Activated naive CD4-positive, alpha-beta T cell treated with anti-CD3 and anti-CD28 coated beads, Interleukin-2, amount 50 U/mL, for 24 hours (primary cell): Measurements from ENCODE around the gene CEP76.
A peak's percentile ranks its signal among the peaks of the same experiment; 100 is the strongest.

ENCODE experiments used
- H3K27ac Mint-ChIP-seq: one replicate; pipeline ENCODE4 v1.8.0; 2021; ENCODE audit warnings: mild to moderate bottlenecking, mixed read lengths
- H3K27me3 Mint-ChIP-seq: one replicate; pipeline ENCODE4 v1.8.0; 2021; ENCODE audit warnings: mixed read lengths
- H3K36me3 Mint-ChIP-seq: one replicate; pipeline ENCODE4 v1.8.0; 2021; ENCODE audit warnings: mixed read lengths
- H3K4me1 Mint-ChIP-seq: one replicate; pipeline ENCODE4 v1.8.0; 2021; ENCODE audit warnings: mixed read lengths
- H3K4me3 Mint-ChIP-seq: one replicate; pipeline ENCODE4 v1.8.0; 2021; ENCODE audit warnings: mild to moderate bottlenecking, mixed read lengths
- H3K9me3 Mint-ChIP-seq: one replicate; pipeline ENCODE4 v1.8.0; 2021; ENCODE audit warnings: mixed read lengths

The CEP76 gene

GRCh38 chr18:12726774-12727550 lies 24.4 kb upstream of the CEP76 start:
- H3K9me3 Mint-ChIP-seq: no peaks in the 10 kb centered on the region
- H3K27me3 Mint-ChIP-seq: no peaks in the 10 kb centered on the region
- peaks cover 2% of the 10 kb centered on the region for H3K4me1 Mint-ChIP-seq
- peak overlapping the region; percentile 5 for H3K27ac Mint-ChIP-seq
- H3K4me3 Mint-ChIP-seq: no peak overlapping the region
- H3K36me3 Mint-ChIP-seq: peaks cover 7% of the 10 kb centered on the region

DNA sequence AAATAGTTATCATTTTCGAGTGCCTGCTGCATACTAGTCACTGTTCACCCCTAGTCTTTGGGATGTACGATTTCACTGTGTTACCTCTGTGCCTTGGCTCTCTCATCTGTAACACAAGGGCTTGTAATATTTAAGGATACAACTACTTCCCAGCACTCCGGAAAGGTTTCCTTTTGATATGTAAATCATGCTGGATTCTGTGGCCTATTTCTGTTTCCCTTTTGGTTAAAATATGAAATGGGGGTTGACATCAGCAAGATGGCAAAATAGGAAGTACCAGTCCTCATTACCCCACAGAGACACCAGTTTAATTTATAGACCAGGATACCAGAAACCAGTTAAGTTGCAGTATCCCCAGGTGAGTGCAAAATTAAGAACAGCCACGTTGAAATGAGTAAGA lies 23.8 kb upstream of the CEP76 start:
- H3K4me3 Mint-ChIP-seq: no peak overlapping the region

DNA sequence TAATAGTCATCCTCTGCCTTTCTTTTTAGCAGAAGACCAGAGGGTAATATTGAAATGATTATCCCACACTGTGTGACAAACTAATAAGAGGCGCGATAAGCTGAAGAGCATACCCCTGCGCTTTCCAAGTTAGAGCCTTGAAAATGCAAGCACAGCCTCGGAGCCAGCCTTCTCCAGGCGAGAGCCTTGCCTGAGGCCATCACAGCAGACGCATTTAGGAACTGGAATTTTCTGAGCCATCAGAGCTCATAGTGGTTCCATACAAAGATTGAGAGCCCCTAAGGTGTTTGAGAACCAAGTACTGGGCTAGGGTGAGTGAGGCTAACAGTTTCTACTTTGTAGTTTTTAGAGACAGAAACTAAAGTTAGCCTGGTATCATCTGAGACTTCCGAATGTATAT lies 20.2 kb upstream of the CEP76 start:
- Mint-ChIP-seq H3K36me3 (peaks cover 18% of the 10 kb centered on the region), H3K27me3 (no peaks in the 10 kb centered on the region), H3K9me3 (no peaks in the 10 kb centered on the region), H3K27ac (no peak overlapping the region), H3K4me1 (peaks cover 16% of the 10 kb centered on the region), H3K4me3 (no peak overlapping the region)

More for the DNA sequence above, 23.8 kb upstream of the CEP76 start:
- Mint-ChIP-seq H3K4me1 (peaks cover 9% of the 10 kb centered on the region), H3K9me3 (no peaks in the 10 kb centered on the region), H3K27me3 (no peaks in the 10 kb centered on the region), H3K36me3 (peaks cover 10% of the 10 kb centered on the region), H3K27ac (no peak overlapping the region)

GRCh38 chr18:12721495-12722275 lies 19.2 kb upstream of the CEP76 start:
- Mint-ChIP-seq H3K27me3 (no peaks in the 10 kb centered on the region), H3K9me3 (no peaks in the 10 kb centered on the region), H3K4me1 (peaks cover 16% of the 10 kb centered on the region), H3K36me3 (peaks cover 14% of the 10 kb centered on the region), H3K4me3 (no peak overlapping the region), H3K27ac (peak overlapping the region; percentile 79)

GRCh38 chr18:12711446-12711845 lies 8.9 kb upstream of the CEP76 start:
- H3K9me3 Mint-ChIP-seq: no peaks in the 10 kb centered on the region
- H3K27ac Mint-ChIP-seq: peak overlapping the region; percentile 23
- H3K4me3 Mint-ChIP-seq: no peak overlapping the region
- H3K27me3 Mint-ChIP-seq: no peaks in the 10 kb centered on the region
- H3K36me3 Mint-ChIP-seq: peaks cover 12% of the 10 kb centered on the region
- peaks cover 13% of the 10 kb centered on the region for H3K4me1 Mint-ChIP-seq

- Mint-ChIP-seq H3K4me1 (peaks cover 49% of the 10 kb centered on the region), H3K9me3 (no peaks in the 10 kb centered on the region), H3K36me3 (peaks cover 7% of the 10 kb centered on the region), H3K27ac (peak overlapping the region; percentile 99), H3K27me3 (no peaks in the 10 kb centered on the region), H3K4me3 (peak overlapping the region; percentile 99)
These were observed 1.1 kb upstream of the CEP76 start for GRCh38 chr18:12703664-12704063.

DNA sequence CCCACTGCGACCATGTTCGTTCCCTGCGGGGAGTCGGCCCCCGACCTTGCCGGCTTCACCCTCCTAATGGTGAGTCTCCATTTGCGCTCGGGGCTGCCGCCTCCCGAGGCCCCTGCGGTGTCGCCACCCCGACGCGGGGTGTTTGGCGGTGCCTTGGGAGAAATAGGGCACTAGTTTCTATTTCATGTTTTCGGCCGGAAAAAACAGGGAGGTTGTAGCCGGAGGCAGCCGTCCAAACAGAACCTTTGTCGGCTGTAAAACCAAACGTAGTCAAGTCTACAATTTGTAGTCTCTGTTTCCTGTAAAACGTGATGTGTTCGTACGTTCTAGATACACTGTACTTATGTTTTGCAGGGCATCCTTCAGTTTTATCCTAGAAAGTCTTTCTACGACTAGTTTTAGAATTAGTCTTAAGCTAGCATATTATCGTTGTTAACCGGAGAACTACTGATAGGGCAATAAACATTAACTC lies 609 bp upstream of the CEP76 start:
- no peaks in the 10 kb centered on the region for H3K9me3 Mint-ChIP-seq
- peaks cover 52% of the 10 kb centered on the region for H3K4me1 Mint-ChIP-seq
- H3K27me3 Mint-ChIP-seq: no peaks in the 10 kb centered on the region
- peak overlapping the region; percentile 99 for H3K4me3 Mint-ChIP-seq
- H3K36me3 Mint-ChIP-seq: peaks cover 7% of the 10 kb centered on the region
- peak overlapping the region; percentile 99 for H3K27ac Mint-ChIP-seq

- peaks cover 7% of the 10 kb centered on the region for H3K36me3 Mint-ChIP-seq
- peaks cover 48% of the 10 kb centered on the region for H3K4me1 Mint-ChIP-seq
- peak overlapping the region; percentile 99 for H3K27ac Mint-ChIP-seq
- no peaks in the 10 kb centered on the region for H3K9me3 Mint-ChIP-seq
- no peaks in the 10 kb centered on the region for H3K27me3 Mint-ChIP-seq
- H3K4me3 Mint-ChIP-seq: peak overlapping the region; percentile 99
These were observed 1.4 kb downstream of the CEP76 start for GRCh38 chr18:12701161-12701560.

GRCh38 chr18:12699747-12700146 lies 2.8 kb downstream of the CEP76 start:
- peaks cover 8% of the 10 kb centered on the region for H3K36me3 Mint-ChIP-seq
- no peaks in the 10 kb centered on the region for H3K9me3 Mint-ChIP-seq
- no peak overlapping the region for H3K27ac Mint-ChIP-seq
- H3K4me1 Mint-ChIP-seq: peaks cover 37% of the 10 kb centered on the region
- no peak overlapping the region for H3K4me3 Mint-ChIP-seq
- no peaks in the 10 kb centered on the region for H3K27me3 Mint-ChIP-seq

DNA sequence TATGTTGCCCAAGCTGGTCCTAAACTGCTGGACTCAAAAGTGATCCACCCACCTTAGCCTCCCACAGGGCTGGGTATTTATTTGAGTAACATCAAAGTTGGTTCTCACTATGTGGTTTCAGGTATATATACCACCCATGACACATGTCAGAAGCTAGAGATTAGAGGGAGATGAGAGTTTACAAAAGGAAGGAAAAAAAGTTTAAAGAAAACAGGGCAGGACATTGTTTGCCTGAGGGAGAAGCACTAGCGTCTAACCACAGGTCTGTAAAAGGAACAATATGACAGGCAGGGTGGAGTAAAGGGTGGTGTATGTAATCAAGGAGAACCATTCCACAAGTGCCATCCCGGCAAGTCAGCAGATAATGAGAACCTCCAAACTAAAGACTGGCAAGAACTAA lies 8.5 kb downstream of the CEP76 start:
- Mint-ChIP-seq H3K27ac (no peak overlapping the region), H3K36me3 (peaks cover 7% of the 10 kb centered on the region)

DNA sequence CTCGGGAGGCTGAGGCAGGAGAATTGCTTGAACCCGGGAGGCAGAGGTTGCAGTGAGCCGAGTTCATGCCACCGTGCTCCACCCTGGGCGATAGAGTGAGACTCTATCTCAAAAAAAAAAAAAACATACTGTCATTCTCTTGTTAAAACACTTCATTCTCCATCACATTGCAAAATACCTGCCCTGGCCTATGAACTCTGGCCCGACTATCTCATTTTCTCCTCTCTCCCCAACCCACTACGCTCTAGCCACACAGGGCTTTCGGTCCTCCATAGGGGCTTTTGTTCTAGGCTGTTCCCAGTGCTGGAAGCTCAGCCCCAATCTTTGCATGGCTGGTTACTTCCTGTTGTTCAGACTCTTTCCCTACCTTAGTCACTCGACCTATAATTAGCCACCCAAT lies 10.3 kb downstream of the CEP76 start:
- Mint-ChIP-seq H3K27ac (no peak overlapping the region), H3K9me3 (no peaks in the 10 kb centered on the region), H3K36me3 (peaks cover 7% of the 10 kb centered on the region), H3K4me1 (peaks cover 10% of the 10 kb centered on the region), H3K27me3 (no peaks in the 10 kb centered on the region), H3K4me3 (no peak overlapping the region)

More for the DNA sequence above, 8.5 kb downstream of the CEP76 start:
- H3K27me3 Mint-ChIP-seq: no peaks in the 10 kb centered on the region
- no peak overlapping the region for H3K4me3 Mint-ChIP-seq
- H3K9me3 Mint-ChIP-seq: no peaks in the 10 kb centered on the region
- peaks cover 14% of the 10 kb centered on the region for H3K4me1 Mint-ChIP-seq

DNA sequence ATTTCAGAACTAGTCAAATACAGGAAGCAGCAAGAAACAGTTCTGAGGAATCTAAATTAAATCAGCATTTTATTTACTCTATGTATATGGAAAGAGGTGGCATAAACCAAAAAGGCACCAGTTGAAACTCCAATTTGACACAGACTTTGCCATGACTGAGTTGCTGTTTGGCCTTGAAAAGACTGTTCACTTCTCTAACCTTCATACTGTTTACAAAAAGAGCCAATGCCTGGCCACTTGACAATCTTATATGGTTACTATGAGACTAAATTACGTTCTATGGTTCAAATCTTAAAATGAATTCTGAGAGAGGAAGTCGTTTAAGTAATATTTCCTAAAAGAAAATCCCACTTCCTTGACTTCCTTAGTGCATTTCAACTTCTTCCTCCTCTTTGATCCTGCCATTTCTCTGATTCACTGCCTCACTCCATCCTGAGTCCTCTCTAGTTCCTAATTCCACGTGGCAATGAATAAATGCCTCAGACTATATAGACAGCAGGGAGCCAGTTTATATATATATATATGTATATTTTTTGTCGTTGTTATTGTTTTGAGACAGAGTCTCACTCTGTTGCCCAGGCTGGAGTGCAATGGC lies 13.2 kb downstream of the CEP76 start:
- Mint-ChIP-seq H3K27me3 (no peaks in the 10 kb centered on the region), H3K4me3 (no peak overlapping the region), H3K27ac (no peak overlapping the region), H3K36me3 (peaks cover 6% of the 10 kb centered on the region), H3K9me3 (no peaks in the 10 kb centered on the region), H3K4me1 (peaks cover 10% of the 10 kb centered on the region)

- H3K4me3 Mint-ChIP-seq: no peak overlapping the region
- no peaks in the 10 kb centered on the region for H3K27me3 Mint-ChIP-seq
- no peak overlapping the region for H3K27ac Mint-ChIP-seq
- H3K4me1 Mint-ChIP-seq: no peaks in the 10 kb centered on the region
- H3K9me3 Mint-ChIP-seq: no peaks in the 10 kb centered on the region
- H3K36me3 Mint-ChIP-seq: peaks cover 2% of the 10 kb centered on the region
These were observed 16.4 kb downstream of the CEP76 start for GRCh38 chr18:12686100-12686499.

- H3K27ac Mint-ChIP-seq: peak overlapping the region; percentile 69
- no peaks in the 10 kb centered on the region for H3K9me3 Mint-ChIP-seq
- no peaks in the 10 kb centered on the region for H3K27me3 Mint-ChIP-seq
- H3K4me1 Mint-ChIP-seq: peaks cover 12% of the 10 kb centered on the region
- H3K36me3 Mint-ChIP-seq: peaks cover 5% of the 10 kb centered on the region
- peak overlapping the region; percentile 44 for H3K4me3 Mint-ChIP-seq
These were observed 23.2 kb downstream of the CEP76 start for GRCh38 chr18:12679183-12679786.

DNA sequence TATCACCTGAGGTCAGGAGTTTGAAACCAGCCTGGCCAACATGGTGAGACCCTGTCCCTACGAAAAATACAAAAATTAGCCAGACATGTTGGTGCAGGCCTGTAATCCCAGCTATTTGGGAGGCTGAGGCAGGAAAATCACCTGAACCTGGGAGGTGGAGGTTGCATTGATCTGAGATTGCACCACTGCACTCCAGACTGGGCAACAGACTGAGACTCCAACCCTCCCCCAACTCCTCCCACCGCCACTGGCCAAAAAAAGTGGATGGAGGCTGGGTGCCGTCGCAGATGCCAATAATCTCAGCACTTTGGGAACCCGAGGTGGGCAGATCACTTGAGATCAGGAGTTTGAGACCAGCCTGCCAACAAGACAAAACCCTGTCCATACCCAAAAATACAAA lies 34.5 kb downstream of the CEP76 start:
- Mint-ChIP-seq H3K27ac (no peak overlapping the region), H3K9me3 (no peaks in the 10 kb centered on the region), H3K4me3 (no peak overlapping the region), H3K36me3 (no peaks in the 10 kb centered on the region), H3K4me1 (no peaks in the 10 kb centered on the region), H3K27me3 (no peaks in the 10 kb centered on the region)
